HepG2 (cell line): ENCODE measurements around the gene RNF213. TPM values are rescaled to one million over a fixed set of nuclear protein-coding genes. Genes with fewer than 3 reads are reported as not detected.

Experiments used
- ATAC-seq: fragments of 200-7000 bp; cut with Tn5 transposase; 3 replicates; pipeline ENCODE4 v1.9.1; 2020; ENCODE audit warnings: mild to moderate bottlenecking, moderate library complexity
- BruUV-seq: library from RNA; stranded (reverse); fragments of 400-500 nt; replicated peaks from 2 replicates; lab custom pipeline; 2021; lab: Mats Ljungman, UMichigan
- CTCF ChIA-PET: fragments of 300-600 bp; formaldehyde crosslinking; extraction: SDS; loops from one replicate; lab custom pipeline; 2021; ENCODE audit warnings: low total read pairs, inconsistent platforms, low intra/inter-chr PET ratio; lab: Yijun Ruan, JAX
- POLR2A ChIA-PET: fragments of 350-600 bp; sonication (Branson Sonifier 250); formaldehyde crosslinking; loops from one replicate; lab custom pipeline; 2020; ENCODE audit warnings: antibody characterized with exemption, inconsistent platforms; lab: Yijun Ruan, JAX
- DNase-seq: peaks from one replicate; pipeline ENCODE4 v3.0.0-alpha.2; 2015; ENCODE audit warnings: low spot score
- FAIRE-seq: peaks from 3 replicates; lab custom pipeline; 2011; peaks lifted over from hg19 to GRCh38; lab: Jason Lieb, UNC
- H2AFZ ChIP-seq: one replicate; pipeline ENCODE4 v1.6.1; 2011; ENCODE audit warnings: low read length, inconsistent platforms
- H3K27ac ChIP-seq: fragments of 300-600 bp; 3 replicates; pipeline ENCODE4 v1.8.0; 2011; ENCODE audit warnings: mixed run types, mild to moderate bottlenecking, mixed read lengths, low read length, inconsistent platforms; ENCODE audit not compliant: insufficient read depth; ENCODE audit errors: extremely low read length
- H3K27me3 ChIP-seq, 2 experiments: fragments of 200-600 bp in 1 of 2; 2 replicates in 1 of 2; 3 replicates in 1 of 2; pipeline versions ENCODE4 v1.6.0 to v1.8.0; 2011; ENCODE audit warnings: low read length in 2 of 2, mild to moderate bottlenecking in 2 of 2, moderate library complexity in 2 of 2, inconsistent platforms in 1 of 2; ENCODE audit not compliant: insufficient read depth in 2 of 2, control insufficient read depth in 1 of 2
- H3K36me3 ChIP-seq, 2 experiments: fragments of 200-600 bp in 1 of 2; replicated peaks in 1 of 2; 2 replicates in 1 of 2; 3 replicates in 1 of 2; pipeline versions ENCODE4 v1.5.1 to v1.8.0; 2011; ENCODE audit warnings: low read length in 2 of 2, inconsistent platforms in 1 of 2; ENCODE audit not compliant: insufficient read depth in 2 of 2, control insufficient read depth in 1 of 2
- H3K4me1 ChIP-seq: 2 replicates; pipeline ENCODE4 v1.5.1; 2012; ENCODE audit warnings: low read length, inconsistent platforms; ENCODE audit not compliant: insufficient read depth
- H3K4me2 ChIP-seq: 2 replicates; pipeline ENCODE4 v1.6.0; 2011; ENCODE audit warnings: low read depth, low read length, inconsistent platforms
- H3K4me3 ChIP-seq, 3 experiments: fragments of 200-600 bp in 1 of 3; sonication (generic), shearing (Covaris generic) in 1 of 3; replicated peaks in 1 of 3; 2 replicates each; pipeline ENCODE4 v1.5.1; 2011 to 2016; ENCODE audit warnings: low read length in 3 of 3, inconsistent platforms in 2 of 3, low read depth in 2 of 3, mild to moderate bottlenecking in 2 of 3, control low read depth in 1 of 3, mixed read lengths in 1 of 3; ENCODE audit not compliant: insufficient read depth in 1 of 3
- H3K79me2 ChIP-seq: one replicate; pipeline ENCODE4 v1.6.1; 2011; ENCODE audit warnings: low read length, inconsistent platforms; ENCODE audit not compliant: insufficient read depth
- H3K9ac ChIP-seq: 2 replicates; pipeline ENCODE4 v1.6.0; 2011; ENCODE audit warnings: mild to moderate bottlenecking, low read depth, low read length, inconsistent platforms; ENCODE audit not compliant: insufficient read depth
- H3K9me3 ChIP-seq: 2 replicates; pipeline ENCODE4 v1.5.1; 2012; ENCODE audit warnings: mild to moderate bottlenecking, low read length
- H4K20me1 ChIP-seq: 2 replicates; pipeline ENCODE4 v1.6.0; 2011; ENCODE audit warnings: inconsistent platforms, mild to moderate bottlenecking, low read length, moderate library complexity; ENCODE audit not compliant: insufficient read depth
- ADNP ChIP-seq: sonication (generic); formaldehyde crosslinking; IDR thresholded peaks from 2 replicates; pipeline ENCODE4 v1.4.0; 2020; ENCODE audit warnings: missing genetic modification reagents
- ATF2 ChIP-seq: sonication (generic); formaldehyde crosslinking; IDR thresholded peaks from 2 replicates; pipeline ENCODE4 v1.4.0; 2020; ENCODE audit warnings: missing genetic modification reagents
- DMTF1 ChIP-seq: sonication (generic); formaldehyde crosslinking; IDR thresholded peaks from 2 replicates; pipeline ENCODE4 v1.4.0; 2020; ENCODE audit warnings: mild to moderate bottlenecking, missing genetic modification reagents
- DPF2 ChIP-seq: sonication (generic); formaldehyde crosslinking; IDR thresholded peaks from 2 replicates; pipeline ENCODE4 v1.4.0; 2020; ENCODE audit warnings: mild to moderate bottlenecking, low read depth, missing genetic modification reagents, borderline replicate concordance
- ESRRA ChIP-seq: sonication (generic); formaldehyde crosslinking; IDR thresholded peaks from 2 replicates; pipeline ENCODE4 v1.5.1; 2020; ENCODE audit warnings: mild to moderate bottlenecking, low read depth, missing genetic modification reagents
- JUND ChIP-seq: sonication (generic); formaldehyde crosslinking; IDR thresholded peaks from 2 replicates; pipeline ENCODE4 v1.8.0; 2022; ENCODE audit warnings: mild to moderate bottlenecking, missing genetic modification reagents
- KLF15 ChIP-seq: sonication (generic); formaldehyde crosslinking; IDR thresholded peaks from 2 replicates; pipeline ENCODE4 v1.8.1; 2023; ENCODE audit warnings: borderline replicate concordance, mild to moderate bottlenecking, inconsistent platforms, missing genetic modification reagents, mixed read lengths
- MAFF ChIP-seq: IDR thresholded peaks from 2 replicates; pipeline ENCODE4 v1.6.1; 2011; ENCODE audit warnings: low read depth, low read length, improper control_type of control experiment
- MXD4 ChIP-seq: IDR thresholded peaks from 2 replicates; pipeline ENCODE4 v1.6.1; 2016; ENCODE audit warnings: mild to moderate bottlenecking, missing biosample characterization, missing genetic modification reagents
- NFIC ChIP-seq: IDR thresholded peaks from 2 replicates; pipeline ENCODE4 v1.6.1; 2012; ENCODE audit warnings: mild to moderate bottlenecking, low read length, inconsistent platforms
- REL ChIP-seq: sonication (generic); formaldehyde crosslinking; conservative IDR thresholded peaks from 2 replicates; pipeline ENCODE4 v1.8.0; 2022; ENCODE audit warnings: mild to moderate bottlenecking, missing genetic modification reagents, moderate library complexity
- SIN3B ChIP-seq: fragments of 150-350 bp; IDR thresholded peaks from 2 replicates; pipeline ENCODE4 v1.6.1; 2014; ENCODE audit warnings: low read length
- SOX5 ChIP-seq: IDR thresholded peaks from 2 replicates; pipeline ENCODE4 v1.6.1; 2016; ENCODE audit warnings: borderline replicate concordance
- SP4 ChIP-seq: sonication (generic); formaldehyde crosslinking; IDR thresholded peaks from 2 replicates; pipeline ENCODE4 v1.8.1; 2023; ENCODE audit warnings: mild to moderate bottlenecking, missing genetic modification reagents
- ZNF441 ChIP-seq: sonication (generic); formaldehyde crosslinking; IDR thresholded peaks from 2 replicates; pipeline ENCODE4 v1.7.0; 2021; ENCODE audit warnings: missing genetic modification reagents, borderline replicate concordance
- ZNF713 ChIP-seq: sonication (generic); formaldehyde crosslinking; IDR thresholded peaks from 2 replicates; pipeline ENCODE4 v1.4.0; 2020; ENCODE audit warnings: mild to moderate bottlenecking, missing genetic modification reagents
- ZNF839 ChIP-seq: sonication (generic); formaldehyde crosslinking; IDR thresholded peaks from 2 replicates; pipeline ENCODE4 v1.4.0; 2020; ENCODE audit warnings: missing genetic modification reagents, mild to moderate bottlenecking, borderline replicate concordance
- WGBS: methylation state at CpG from one replicate; pipeline ENCODE4 v1.1.6; 2017; ENCODE audit warnings: low lambda C conversion rate; 5-methylcytosine and 5-hydroxymethylcytosine counted together
- in situ Hi-C: cut with HindIII; loops from 2 replicates; pipeline ENCODE4 v1.10.0; 2017; ENCODE audit warnings: low pct_unique_long_range_greater_than_20kb; ENCODE audit not compliant: extremely low pct_ligation_motif_present
- intact Hi-C: fragments of 100-400 bp; cut with micrococcal nuclease; formaldehyde crosslinking; loops from one replicate; pipeline ENCODE4 v1.10.0; 2022; ENCODE audit not compliant: unreplicated experiment
- polyA plus RNA-seq, 8 experiments: library from polyadenylated mRNA; depleted of rRNA in 3 of 8; stranded (reverse) in 7 of 8; unstranded in 1 of 8; fragments of >200 nt; fragmentation: Illumina TruSeq in 4 of 8; extraction: Trizol in 4 of 8; gene quantifications; 2 replicates each; pipeline versions ENCODE4 v1.2.1 to v1.2.3, GENCODE V29; 2011 to 2016; ENCODE audit warnings: low read depth in 4 of 8, missing spikeins in 1 of 8, mixed read lengths in 1 of 8; ENCODE audit not compliant: insufficient read depth in 1 of 8
- total RNA-seq, 5 experiments: library from RNA; depleted of rRNA; stranded (reverse); fragments of >200 nt; fragmentation: Illumina TruSeq; extraction: Trizol; gene quantifications; 2 replicates each; pipeline ENCODE4 v1.2.3, GENCODE V29; 2016; ENCODE audit warnings: low read depth in 1 of 5
- TF ChIP-seq, protein P1 (sequence below): sonication (generic); formaldehyde crosslinking; IDR thresholded peaks from 2 replicates; pipeline ENCODE4 v1.4.0; 2020; ENCODE audit warnings: mild to moderate bottlenecking, missing genetic modification reagents

The RNF213 gene
- total and polyA plus RNA-seq, 2 of the 13 experiments (the other 11 are each of a cell fraction or from before 2014, with no cell fraction given), result 38.6 to 38.7 TPM

DNA sequence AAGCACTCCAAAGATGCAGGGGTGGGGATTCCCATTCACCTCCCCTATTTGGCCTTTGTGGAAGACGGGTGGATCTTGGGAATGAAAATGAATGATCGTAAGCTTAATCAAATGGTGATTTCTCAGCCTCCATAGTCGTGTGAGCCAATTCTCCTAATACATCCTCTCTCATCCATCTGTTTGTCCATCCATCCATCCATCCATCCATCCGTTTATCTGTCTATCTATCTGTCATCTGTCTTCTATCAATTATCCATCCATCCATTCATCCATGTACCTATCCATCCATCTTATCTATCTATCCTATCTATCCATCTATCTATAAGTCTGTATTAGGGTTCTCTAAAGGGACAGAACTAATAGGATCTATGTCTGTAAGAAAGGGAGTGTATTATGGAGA, 7.8 kb downstream of the RNF213 start:
- H3K36me3 ChIP-seq, result peaks cover 3 to 5% of the 10 kb centered on the region in 2 experiments; a peak in 4 of 5 replicates
- ChIA-PET POLR2A (no interaction called here), CTCF (no interaction called here)
- H2AFZ ChIP-seq, result no peak overlapping the region
- H3K4me2 ChIP-seq, result no peak overlapping the region
- H3K4me1 ChIP-seq, result peaks cover 16% of the 10 kb centered on the region
- TF ChIP-seq ZNF441 (no peak), ADNP (CRISPR knock-in tag) (no peak), ZNF713 (CRISPR knock-in tag) (no peak), ZNF839 (CRISPR knock-in tag) (no peak), DMTF1 (CRISPR knock-in tag) (no peak), SIN3B (no peak), JUND (CRISPR knock-in tag) (no peak)
- WGBS, result 91% methylated on average over 4 of the region's 4 CpGs
- BruUV-seq, result no TSS peak
- intact Hi-C loops, result no loop called here
- H3K9me3 ChIP-seq, result no peaks in the 10 kb centered on the region
- H3K27ac ChIP-seq, result no peak overlapping the region
- no peaks in the 10 kb centered on the region for H3K27me3 ChIP-seq
- ATAC-seq (no peak), FAIRE-seq (no peak), DNase-seq (no peak)
- H4K20me1 ChIP-seq, result peaks cover 5% of the 10 kb centered on the region; the same call in 1 of the 2 replicates
- in situ Hi-C loops, result no loop called here
- H3K9ac ChIP-seq, result no peak overlapping the region
- no peak overlapping the region for H3K4me3 ChIP-seq
- peaks cover 6% of the 10 kb centered on the region for H3K79me2 ChIP-seq

DNA sequence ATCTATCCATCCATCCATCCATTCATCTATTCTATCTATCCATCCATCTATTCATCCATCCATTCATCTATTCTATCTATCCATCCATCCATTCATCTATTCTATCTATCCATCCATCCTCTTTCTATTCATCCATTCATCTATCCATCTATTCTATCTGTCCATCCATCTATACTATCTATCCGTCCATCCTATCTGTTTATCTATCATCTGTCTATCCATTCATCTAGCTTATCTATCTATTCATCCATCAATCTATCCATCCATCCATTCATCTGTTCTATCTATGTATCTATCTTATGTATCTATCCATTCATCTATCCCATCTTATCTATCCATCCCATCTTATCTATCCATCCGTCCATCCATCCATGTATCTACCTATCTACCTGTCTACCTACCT, 8.8 kb downstream of the RNF213 start:
- Histone ChIP-seq H2AFZ (no peak overlapping the region), H3K4me2 (no peak overlapping the region), H3K79me2 (peaks cover 3% of the 10 kb centered on the region), H3K4me3 (no peak overlapping the region), H3K27ac (no peak overlapping the region), H4K20me1 (peaks cover 5% of the 10 kb centered on the region; the same call in 1 of the 2 replicates), H3K4me1 (peaks cover 13% of the 10 kb centered on the region), H3K9ac (no peak overlapping the region), H3K9me3 (no peaks in the 10 kb centered on the region), H3K27me3 (no peaks in the 10 kb centered on the region), H3K36me3 (peaks cover 3 to 7% of the 10 kb centered on the region in 2 experiments; a peak in 4 of 5 replicates)
- ATAC-seq (no peak), DNase-seq (no peak), FAIRE-seq (no peak)
- in situ Hi-C loops, result no loop called here
- no TSS peak for BruUV-seq
- intact Hi-C loops, result no loop called here
- POLR2A ChIA-PET, result no interaction called here
- WGBS, result 97% methylated on average over 2 of the region's 2 CpGs
- CTCF ChIA-PET, result no interaction called here
- TF ChIP-seq SOX5 (CRISPR knock-in tag) (no peak), REL (CRISPR knock-in tag) (no peak), KLF15 (no peak), ATF2 (no peak), ESRRA (CRISPR knock-in tag) (no peak), DPF2 (CRISPR knock-in tag) (no peak), MXD4 (CRISPR knock-in tag) (no peak), NFIC (no peak), SP4 (no peak), MAFF (no peak)
- TF ChIP-seq, protein P1, sequence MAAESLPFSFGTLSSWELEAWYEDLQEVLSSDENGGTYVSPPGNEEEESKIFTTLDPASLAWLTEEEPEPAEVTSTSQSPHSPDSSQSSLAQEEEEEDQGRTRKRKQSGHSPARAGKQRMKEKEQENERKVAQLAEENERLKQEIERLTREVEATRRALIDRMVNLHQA (CRISPR knock-in tag), result no peak
